Tibial nerve (tissue), 4 donors: ENCODE measurements around the gene FASTKD2.

Experiments used
- CTCF ChIP-seq, 5 experiments: fragments of 200-600 bp in 3 of 5; fragments of 450-650 bp in 2 of 5; sonication (generic) in 3 of 5; IDR thresholded peaks; one replicate each; pipeline ENCODE4 v1.5.1; 2016 to 2019; ENCODE audit warnings: antibody characterized with exemption in 5 of 5, mild to moderate bottlenecking in 3 of 5, moderate library complexity in 2 of 5
- EP300 ChIP-seq, 2 donors: sonication (generic); formaldehyde crosslinking; IDR thresholded peaks; one replicate each; pipeline ENCODE4 v1.6.1; 2017; ENCODE audit warnings: antibody characterized with exemption in 2 of 2, mild to moderate bottlenecking in 1 of 2

GRCh38 chr2:206723288-206723687 lies 42.1 kb upstream of the FASTKD2 start:
- TF ChIP-seq CTCF (IDR thresholded peaks at IDR 0.05) (no peak), EP300 (IDR thresholded peaks at IDR 0.05) (no peak)
